ENCODE results near the gene TIMP3. TPM values are rescaled to one million over a fixed set of nuclear protein-coding genes. Genes with fewer than 3 reads are reported as not detected.

TIMP3 gene
- total RNA-seq, 1 experiment from 2014 or later = 3.3 TPM

- no peaks in the 10 kb centered on the region for H3K36me3 Mint-ChIP-seq
- ChIA-PET POLR2A (no interaction called here), CTCF (no interaction called here)
- no peak for ATAC-seq
- TF ChIP-seq ZNF317 (CRISPR knock-in tag; IDR thresholded peaks at IDR 0.05; ENCODE audit: borderline replicate concordance, low read depth) (no peak), ETV6 (CRISPR knock-in tag; IDR thresholded peaks at IDR 0.05) (no peak), NR1H2 (CRISPR knock-in tag; IDR thresholded peaks at IDR 0.05) (no peak), JUN (CRISPR knock-in tag; IDR thresholded peaks at IDR 0.05) (no peak), E2F5 (CRISPR knock-in tag; IDR thresholded peaks at IDR 0.05) (no peak), TCF7 (CRISPR knock-in tag; IDR thresholded peaks at IDR 0.05; ENCODE audit: low read depth) (no peak), ATF6 (CRISPR knock-in tag; IDR thresholded peaks at IDR 0.05) (no peak), JAZF1 (CRISPR knock-in tag; IDR thresholded peaks at IDR 0.05) (no peak), GTF2I (CRISPR knock-in tag; conservative IDR thresholded peaks at IDR 0.05) (no peak)
- TF ChIP-seq, protein P1, sequence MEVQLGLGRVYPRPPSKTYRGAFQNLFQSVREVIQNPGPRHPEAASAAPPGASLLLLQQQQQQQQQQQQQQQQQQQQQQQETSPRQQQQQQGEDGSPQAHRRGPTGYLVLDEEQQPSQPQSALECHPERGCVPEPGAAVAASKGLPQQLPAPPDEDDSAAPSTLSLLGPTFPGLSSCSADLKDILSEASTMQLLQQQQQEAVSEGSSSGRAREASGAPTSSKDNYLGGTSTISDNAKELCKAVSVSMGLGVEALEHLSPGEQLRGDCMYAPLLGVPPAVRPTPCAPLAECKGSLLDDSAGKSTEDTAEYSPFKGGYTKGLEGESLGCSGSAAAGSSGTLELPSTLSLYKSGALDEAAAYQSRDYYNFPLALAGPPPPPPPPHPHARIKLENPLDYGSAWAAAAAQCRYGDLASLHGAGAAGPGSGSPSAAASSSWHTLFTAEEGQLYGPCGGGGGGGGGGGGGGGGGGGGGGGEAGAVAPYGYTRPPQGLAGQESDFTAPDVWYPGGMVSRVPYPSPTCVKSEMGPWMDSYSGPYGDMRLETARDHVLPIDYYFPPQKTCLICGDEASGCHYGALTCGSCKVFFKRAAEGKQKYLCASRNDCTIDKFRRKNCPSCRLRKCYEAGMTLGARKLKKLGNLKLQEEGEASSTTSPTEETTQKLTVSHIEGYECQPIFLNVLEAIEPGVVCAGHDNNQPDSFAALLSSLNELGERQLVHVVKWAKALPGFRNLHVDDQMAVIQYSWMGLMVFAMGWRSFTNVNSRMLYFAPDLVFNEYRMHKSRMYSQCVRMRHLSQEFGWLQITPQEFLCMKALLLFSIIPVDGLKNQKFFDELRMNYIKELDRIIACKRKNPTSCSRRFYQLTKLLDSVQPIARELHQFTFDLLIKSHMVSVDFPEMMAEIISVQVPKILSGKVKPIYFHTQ (CRISPR knock-in tag; IDR thresholded peaks at IDR 0.05) = no peak
- TF ChIP-seq, protein P2, sequence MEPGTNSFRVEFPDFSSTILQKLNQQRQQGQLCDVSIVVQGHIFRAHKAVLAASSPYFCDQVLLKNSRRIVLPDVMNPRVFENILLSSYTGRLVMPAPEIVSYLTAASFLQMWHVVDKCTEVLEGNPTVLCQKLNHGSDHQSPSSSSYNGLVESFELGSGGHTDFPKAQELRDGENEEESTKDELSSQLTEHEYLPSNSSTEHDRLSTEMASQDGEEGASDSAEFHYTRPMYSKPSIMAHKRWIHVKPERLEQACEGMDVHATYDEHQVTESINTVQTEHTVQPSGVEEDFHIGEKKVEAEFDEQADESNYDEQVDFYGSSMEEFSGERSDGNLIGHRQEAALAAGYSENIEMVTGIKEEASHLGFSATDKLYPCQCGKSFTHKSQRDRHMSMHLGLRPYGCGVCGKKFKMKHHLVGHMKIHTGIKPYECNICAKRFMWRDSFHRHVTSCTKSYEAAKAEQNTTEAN (CRISPR knock-in tag; IDR thresholded peaks at IDR 0.05) = no peak
- TF ChIP-seq, protein P3, sequence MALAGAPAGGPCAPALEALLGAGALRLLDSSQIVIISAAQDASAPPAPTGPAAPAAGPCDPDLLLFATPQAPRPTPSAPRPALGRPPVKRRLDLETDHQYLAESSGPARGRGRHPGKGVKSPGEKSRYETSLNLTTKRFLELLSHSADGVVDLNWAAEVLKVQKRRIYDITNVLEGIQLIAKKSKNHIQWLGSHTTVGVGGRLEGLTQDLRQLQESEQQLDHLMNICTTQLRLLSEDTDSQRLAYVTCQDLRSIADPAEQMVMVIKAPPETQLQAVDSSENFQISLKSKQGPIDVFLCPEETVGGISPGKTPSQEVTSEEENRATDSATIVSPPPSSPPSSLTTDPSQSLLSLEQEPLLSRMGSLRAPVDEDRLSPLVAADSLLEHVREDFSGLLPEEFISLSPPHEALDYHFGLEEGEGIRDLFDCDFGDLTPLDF (CRISPR knock-in tag; IDR thresholded peaks at IDR 0.05) = no peak
- H3K9me3 Mint-ChIP-seq = no peaks in the 10 kb centered on the region
- H3K4me3 Mint-ChIP-seq = no peak overlapping the region
- DNase-seq (ENCODE audit: low spot score) = no peak
- H3K4me1 Mint-ChIP-seq = peaks cover 22% of the 10 kb centered on the region
- no peaks in the 10 kb centered on the region for H3K27me3 Mint-ChIP-seq (ENCODE audit: low read depth)
- H3K27ac Mint-ChIP-seq = no peak overlapping the region
Observed at GRCh38 chr22:32828150-32828549, 26.6 kb downstream of the TIMP3 start.

DNA sequence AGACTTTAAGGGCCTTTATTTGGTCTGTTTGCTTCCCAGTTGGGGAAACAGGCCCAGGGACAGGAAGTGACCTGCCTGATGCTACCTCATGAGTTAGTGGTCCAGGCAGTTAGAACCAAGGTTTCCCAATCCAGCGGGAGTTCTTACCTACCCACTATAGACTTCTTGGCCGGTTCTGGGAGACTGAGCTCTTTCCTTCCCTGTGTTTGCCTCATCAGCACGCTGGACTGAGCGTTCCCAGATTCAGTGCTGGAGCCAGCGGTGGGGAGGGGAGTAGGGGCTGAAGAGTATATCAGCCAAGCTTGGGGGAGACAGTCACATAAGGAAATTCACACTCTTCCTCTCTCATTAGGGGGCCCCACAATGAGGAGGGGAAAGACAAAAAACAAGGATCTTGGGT is 27.1 kb downstream of the TIMP3 start:
- DNase-seq (ENCODE audit: low spot score) (no peak), ATAC-seq (no peak)
- H3K36me3 Mint-ChIP-seq = no peaks in the 10 kb centered on the region
- H3K4me3 Mint-ChIP-seq = no peak overlapping the region
- ChIA-PET CTCF (no interaction called here), POLR2A (no interaction called here)
- H3K9me3 Mint-ChIP-seq = no peaks in the 10 kb centered on the region
- peaks cover 19% of the 10 kb centered on the region for H3K4me1 Mint-ChIP-seq
- H3K27me3 Mint-ChIP-seq (ENCODE audit: low read depth) = no peaks in the 10 kb centered on the region
- H3K27ac Mint-ChIP-seq = no peak overlapping the region
- TF ChIP-seq ATF1 (CRISPR knock-in tag; IDR thresholded peaks at IDR 0.05) = no peak
- TF ChIP-seq ZNF671 (CRISPR knock-in tag; IDR thresholded peaks at IDR 0.05) = no peak
- no peak for TF ChIP-seq PRRX2 (CRISPR knock-in tag; IDR thresholded peaks at IDR 0.05)
- no peak for TF ChIP-seq ZNF423 (CRISPR knock-in tag; IDR thresholded peaks at IDR 0.05)
- TF ChIP-seq ESRRA (CRISPR knock-in tag; IDR thresholded peaks at IDR 0.05; ENCODE audit: borderline replicate concordance) = no peak
- TF ChIP-seq TP53 (CRISPR knock-in tag; IDR thresholded peaks at IDR 0.05) = no peak
- TF ChIP-seq ATF6 (CRISPR knock-in tag; IDR thresholded peaks at IDR 0.05) = no peak
- TF ChIP-seq GTF2I (CRISPR knock-in tag; conservative IDR thresholded peaks at IDR 0.05) = no peak
- TF ChIP-seq KAT7 (CRISPR knock-in tag; IDR thresholded peaks at IDR 0.05; ENCODE audit: borderline replicate concordance) = no peak
- TF ChIP-seq, protein P3 (CRISPR knock-in tag; IDR thresholded peaks at IDR 0.05) = no peak
- TF ChIP-seq, protein P4, sequence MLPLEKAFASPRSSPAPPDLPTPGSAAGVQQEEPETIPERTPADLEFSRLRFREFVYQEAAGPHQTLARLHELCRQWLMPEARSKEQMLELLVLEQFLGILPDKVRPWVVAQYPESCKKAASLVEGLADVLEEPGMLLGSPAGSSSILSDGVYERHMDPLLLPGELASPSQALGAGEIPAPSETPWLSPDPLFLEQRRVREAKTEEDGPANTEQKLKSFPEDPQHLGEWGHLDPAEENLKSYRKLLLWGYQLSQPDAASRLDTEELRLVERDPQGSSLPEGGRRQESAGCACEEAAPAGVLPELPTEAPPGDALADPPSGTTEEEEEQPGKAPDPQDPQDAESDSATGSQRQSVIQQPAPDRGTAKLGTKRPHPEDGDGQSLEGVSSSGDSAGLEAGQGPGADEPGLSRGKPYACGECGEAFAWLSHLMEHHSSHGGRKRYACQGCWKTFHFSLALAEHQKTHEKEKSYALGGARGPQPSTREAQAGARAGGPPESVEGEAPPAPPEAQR (CRISPR knock-in tag; IDR thresholded peaks at IDR 0.05) = no peak
- no peak for TF ChIP-seq HMGXB4 (CRISPR knock-in tag; IDR thresholded peaks at IDR 0.05)
